Measurements from ENCODE around the gene SORCS2.

Gene SORCS2

DNA sequence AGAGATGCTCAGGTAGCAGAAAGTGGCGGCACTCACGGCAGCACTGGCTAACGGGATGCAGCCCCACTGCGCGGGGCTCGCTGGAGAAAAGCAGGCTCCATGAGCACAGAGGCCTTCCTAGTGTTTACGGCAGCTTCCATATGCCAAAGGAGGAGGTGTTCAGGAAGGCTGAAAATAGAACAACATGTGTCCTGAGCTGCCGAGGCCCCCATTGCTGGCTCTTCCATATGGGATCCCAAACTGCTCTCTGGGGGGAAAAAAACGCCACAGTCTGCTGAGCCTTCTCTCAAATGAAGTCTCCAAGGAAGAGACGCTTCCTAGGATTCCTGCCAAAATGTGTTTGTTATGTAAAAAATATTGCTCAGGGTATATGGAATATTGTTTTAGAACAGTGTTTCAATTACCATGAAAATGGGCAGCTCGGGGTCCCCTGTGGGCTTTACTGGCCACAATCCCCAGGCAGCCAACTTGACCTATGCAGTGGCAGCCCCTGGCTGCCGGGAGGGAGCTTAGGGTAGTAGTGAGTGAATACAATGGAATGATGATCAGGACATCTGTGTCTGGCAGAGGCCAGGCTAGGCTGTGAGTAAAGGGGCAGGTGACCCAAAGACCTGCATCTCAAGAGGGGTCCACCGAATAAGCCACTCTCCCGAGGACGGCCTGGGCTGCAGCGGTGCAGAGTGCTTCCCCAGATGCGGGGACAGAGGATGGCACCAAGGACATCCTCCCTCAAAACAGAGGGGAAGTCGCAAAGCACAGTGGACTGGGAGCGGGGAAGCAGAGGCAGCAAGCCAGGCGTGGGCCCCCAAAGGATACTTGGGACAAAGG is 577.3 kb downstream of the SORCS2 start:
- Histone ChIP-seq H2AFZ (ENCODE audit: low read length) (no peak overlapping the region), H3K9me3 (ENCODE audit: low read length) (no peaks in the 10 kb centered on the region), H3F3A (ENCODE audit: insufficient read depth, low read length) (no peaks in the 10 kb centered on the region), H3K79me2 (ENCODE audit: insufficient read depth, low read length) (no peaks in the 10 kb centered on the region), H3K4me1 (ENCODE audit: insufficient read depth, low read length, severe bottlenecking) (peaks cover 19% of the 10 kb centered on the region), H3K27me3 (ENCODE audit: insufficient read depth, low read length) (no peaks in the 10 kb centered on the region), H3K9me2 (ENCODE audit: low read depth, low read length) (no peaks in the 10 kb centered on the region), H3K9ac (ENCODE audit: low read length) (no peak overlapping the region), H3K4me3 (ENCODE audit: low read depth, low read length, poor library complexity, severe bottlenecking) (no peak overlapping the region), H3K36me3 (ENCODE audit: insufficient read depth, low read length) (no peaks in the 10 kb centered on the region), H3K27ac (ENCODE audit: low read depth, low read length, poor library complexity, severe bottlenecking) (no peak overlapping the region), H4K20me1 (ENCODE audit: insufficient read depth, low read length) (no peaks in the 10 kb centered on the region), H3K4me2 (ENCODE audit: low read length) (no peak overlapping the region)
- no peak for TF ChIP-seq EZH2 (IDR thresholded peaks at IDR 0.05; ENCODE audit: borderline replicate concordance, low read length)
- TF ChIP-seq, protein P1, sequence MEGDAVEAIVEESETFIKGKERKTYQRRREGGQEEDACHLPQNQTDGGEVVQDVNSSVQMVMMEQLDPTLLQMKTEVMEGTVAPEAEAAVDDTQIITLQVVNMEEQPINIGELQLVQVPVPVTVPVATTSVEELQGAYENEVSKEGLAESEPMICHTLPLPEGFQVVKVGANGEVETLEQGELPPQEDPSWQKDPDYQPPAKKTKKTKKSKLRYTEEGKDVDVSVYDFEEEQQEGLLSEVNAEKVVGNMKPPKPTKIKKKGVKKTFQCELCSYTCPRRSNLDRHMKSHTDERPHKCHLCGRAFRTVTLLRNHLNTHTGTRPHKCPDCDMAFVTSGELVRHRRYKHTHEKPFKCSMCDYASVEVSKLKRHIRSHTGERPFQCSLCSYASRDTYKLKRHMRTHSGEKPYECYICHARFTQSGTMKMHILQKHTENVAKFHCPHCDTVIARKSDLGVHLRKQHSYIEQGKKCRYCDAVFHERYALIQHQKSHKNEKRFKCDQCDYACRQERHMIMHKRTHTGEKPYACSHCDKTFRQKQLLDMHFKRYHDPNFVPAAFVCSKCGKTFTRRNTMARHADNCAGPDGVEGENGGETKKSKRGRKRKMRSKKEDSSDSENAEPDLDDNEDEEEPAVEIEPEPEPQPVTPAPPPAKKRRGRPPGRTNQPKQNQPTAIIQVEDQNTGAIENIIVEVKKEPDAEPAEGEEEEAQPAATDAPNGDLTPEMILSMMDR (IDR thresholded peaks at IDR 0.05; ENCODE audit: low read length) = no peak

DNA sequence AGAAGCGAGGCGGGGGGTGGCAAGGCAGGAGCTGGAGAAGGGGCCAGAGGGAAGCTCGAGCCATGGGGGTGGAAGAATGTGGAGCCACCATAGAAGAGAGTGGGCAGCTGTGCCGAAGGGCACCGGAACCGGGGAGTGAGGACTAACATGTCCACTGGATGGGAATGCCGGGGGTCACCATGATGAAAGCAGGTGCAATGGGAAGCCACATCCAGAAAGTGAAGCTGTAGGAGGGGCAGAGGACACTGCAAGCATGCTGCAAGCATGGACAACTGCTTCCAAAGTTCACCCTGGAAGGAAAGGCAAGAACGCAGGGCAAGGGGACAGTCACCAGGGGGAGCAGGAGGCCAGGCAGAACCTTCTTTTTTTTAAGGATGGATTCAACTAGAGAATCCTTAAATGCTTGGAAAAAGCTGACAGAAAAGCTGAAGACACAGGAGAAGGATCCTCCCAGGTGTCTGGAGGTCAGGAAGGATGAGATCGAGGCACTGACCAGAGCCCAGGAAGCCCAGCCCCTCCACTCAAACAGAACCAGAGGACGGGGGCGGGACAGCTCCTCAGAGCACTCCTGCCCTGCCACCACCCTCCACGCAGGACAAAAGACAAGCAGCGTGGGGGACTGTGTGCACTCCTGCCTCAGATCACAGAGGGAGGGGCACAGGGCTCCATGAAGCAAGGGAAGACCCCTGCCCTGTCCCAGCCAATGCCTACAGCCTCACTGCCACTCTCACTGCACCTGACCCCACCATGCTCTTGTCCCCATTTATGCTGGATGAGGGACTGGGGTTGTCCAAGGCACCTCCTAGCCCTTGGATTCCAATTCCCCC is 578.1 kb downstream of the SORCS2 start:
- H3K9ac ChIP-seq (ENCODE audit: low read length) = no peak overlapping the region
- H3K36me3 ChIP-seq (ENCODE audit: insufficient read depth, low read length) = no peaks in the 10 kb centered on the region
- H3K9me2 ChIP-seq (ENCODE audit: low read depth, low read length) = no peaks in the 10 kb centered on the region
- H2AFZ ChIP-seq (ENCODE audit: low read length) = no peak overlapping the region
- H4K20me1 ChIP-seq (ENCODE audit: insufficient read depth, low read length) = no peaks in the 10 kb centered on the region
- peaks cover 19% of the 10 kb centered on the region for H3K4me1 ChIP-seq (ENCODE audit: insufficient read depth, low read length, severe bottlenecking)
- H3K79me2 ChIP-seq (ENCODE audit: insufficient read depth, low read length) = no peaks in the 10 kb centered on the region
- no peaks in the 10 kb centered on the region for H3F3A ChIP-seq (ENCODE audit: insufficient read depth, low read length)
- TF ChIP-seq EZH2 (IDR thresholded peaks at IDR 0.05; ENCODE audit: borderline replicate concordance, low read length) = no peak
- TF ChIP-seq, protein P1 (IDR thresholded peaks at IDR 0.05; ENCODE audit: low read length) = peak; percentile 20; the same call in 1 of the 2 replicates
- H3K27me3 ChIP-seq (ENCODE audit: insufficient read depth, low read length) = no peaks in the 10 kb centered on the region
- peak overlapping the region; percentile 43 for H3K27ac ChIP-seq (ENCODE audit: low read depth, low read length, poor library complexity, severe bottlenecking)
- no peaks in the 10 kb centered on the region for H3K9me3 ChIP-seq (ENCODE audit: low read length)
- H3K4me2 ChIP-seq (ENCODE audit: low read length) = peak overlapping the region; percentile 9; the same call in 1 of the 2 replicates
- H3K4me3 ChIP-seq (ENCODE audit: low read depth, low read length, poor library complexity, severe bottlenecking) = no peak overlapping the region

DNA sequence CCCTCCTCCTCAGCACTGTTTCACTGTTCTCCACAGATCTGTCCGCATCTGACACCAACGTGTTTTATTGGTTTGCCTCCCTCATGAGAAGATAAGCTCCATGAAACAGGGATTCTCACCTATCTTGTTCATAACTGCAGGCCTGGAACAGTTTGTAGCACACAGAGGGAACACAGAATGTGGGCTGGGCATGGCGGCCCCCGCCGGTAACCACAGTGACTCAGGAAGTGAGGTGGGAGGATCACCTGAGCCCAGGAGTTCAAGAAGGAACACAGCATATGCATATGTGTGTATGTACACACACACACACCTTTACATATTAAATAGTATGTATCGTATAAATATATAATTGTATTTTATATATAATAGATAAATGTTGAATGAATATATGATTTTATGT is 578.7 kb downstream of the SORCS2 start:
- H3K4me3 ChIP-seq (ENCODE audit: low read depth, low read length, poor library complexity, severe bottlenecking) = no peak overlapping the region
- peaks cover 19% of the 10 kb centered on the region for H3K4me1 ChIP-seq (ENCODE audit: insufficient read depth, low read length, severe bottlenecking)
- H2AFZ ChIP-seq (ENCODE audit: low read length) = no peak overlapping the region
- H3K9me2 ChIP-seq (ENCODE audit: low read depth, low read length) = no peaks in the 10 kb centered on the region
- peak overlapping the region; percentile 9; the same call in 1 of the 2 replicates for H3K4me2 ChIP-seq (ENCODE audit: low read length)
- H3K27me3 ChIP-seq (ENCODE audit: insufficient read depth, low read length) = no peaks in the 10 kb centered on the region
- H4K20me1 ChIP-seq (ENCODE audit: insufficient read depth, low read length) = no peaks in the 10 kb centered on the region
- TF ChIP-seq, protein P1 (IDR thresholded peaks at IDR 0.05; ENCODE audit: low read length) = no peak
- TF ChIP-seq EZH2 (IDR thresholded peaks at IDR 0.05; ENCODE audit: borderline replicate concordance, low read length) = no peak
- no peaks in the 10 kb centered on the region for H3K36me3 ChIP-seq (ENCODE audit: insufficient read depth, low read length)
- H3K27ac ChIP-seq (ENCODE audit: low read depth, low read length, poor library complexity, severe bottlenecking) = peak overlapping the region; percentile 76
- H3K79me2 ChIP-seq (ENCODE audit: insufficient read depth, low read length) = no peaks in the 10 kb centered on the region
- H3F3A ChIP-seq (ENCODE audit: insufficient read depth, low read length) = no peaks in the 10 kb centered on the region
- no peak overlapping the region for H3K9ac ChIP-seq (ENCODE audit: low read length)
- H3K9me3 ChIP-seq (ENCODE audit: low read length) = no peaks in the 10 kb centered on the region

Measured in OCI-LY1 (cell line).